Measurements from ENCODE around the gene PCNX1. TPM values are rescaled to one million over a fixed set of nuclear protein-coding genes. Genes with fewer than 3 reads are reported as not detected.
"Not testable (repeated sequence)": the region's sequence is repeated elsewhere in the genome, so short reads cannot be mapped to it uniquely, and the experiment has no call there.

Gene PCNX1
- total RNA-seq, 1 experiment from 2014 or later, result 32.7 TPM

DNA sequence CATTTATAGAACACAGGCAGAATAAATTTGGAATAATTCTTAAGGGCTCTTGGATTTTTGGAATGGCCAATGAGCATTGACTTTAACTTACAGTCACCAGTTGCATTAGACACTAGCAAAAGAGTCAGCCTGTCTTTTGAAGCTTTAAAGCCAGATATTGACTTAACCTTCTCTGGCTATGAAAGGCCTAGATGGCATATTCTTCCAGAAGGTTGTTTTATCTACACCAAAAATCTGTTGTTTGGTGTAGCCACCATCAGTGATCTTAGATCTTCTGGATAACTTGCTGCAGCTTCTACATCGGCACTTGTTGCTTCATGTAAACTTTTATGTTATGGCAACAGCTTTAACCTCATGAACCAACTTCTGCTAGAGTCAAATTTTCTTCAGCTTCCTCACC lies 10.4 kb downstream of the PCNX1 start:
- Histone ChIP-seq H3K27ac (no peak overlapping the region), H3K27me3 (no peaks in the 10 kb centered on the region), H3K9me3 (replicated peaks) (no peaks in the 10 kb centered on the region), H3K4me3 (no peak overlapping the region), H3K36me3 (no peaks in the 10 kb centered on the region; the same call in 1 of the 2 replicates), H3K4me1 (no peaks in the 10 kb centered on the region)
- DNase-seq, result no peak

- Histone ChIP-seq H3K27ac (no peak overlapping the region), H3K36me3 (no peaks in the 10 kb centered on the region; the same call in 1 of the 2 replicates), H3K27me3 (no peaks in the 10 kb centered on the region), H3K4me3 (no peak overlapping the region), H3K9me3 (replicated peaks) (no peaks in the 10 kb centered on the region), H3K4me1 (no peaks in the 10 kb centered on the region)
- DNase-seq, result no peak
These were observed 12.5 kb downstream of the PCNX1 start for GRCh38 chr14:70919774-70920173.

- H3K27ac ChIP-seq, result no peak overlapping the region
- H3K27me3 ChIP-seq, result no peaks in the 10 kb centered on the region
- H3K36me3 ChIP-seq, result no peaks in the 10 kb centered on the region
- H3K4me3 ChIP-seq, result no peak overlapping the region
- DNase-seq, result no peak
- H3K9me3 ChIP-seq (replicated peaks), result no peaks in the 10 kb centered on the region
- no peaks in the 10 kb centered on the region for H3K4me1 ChIP-seq
These were observed 13.3 kb downstream of the PCNX1 start for GRCh38 chr14:70920608-70921007.

DNA sequence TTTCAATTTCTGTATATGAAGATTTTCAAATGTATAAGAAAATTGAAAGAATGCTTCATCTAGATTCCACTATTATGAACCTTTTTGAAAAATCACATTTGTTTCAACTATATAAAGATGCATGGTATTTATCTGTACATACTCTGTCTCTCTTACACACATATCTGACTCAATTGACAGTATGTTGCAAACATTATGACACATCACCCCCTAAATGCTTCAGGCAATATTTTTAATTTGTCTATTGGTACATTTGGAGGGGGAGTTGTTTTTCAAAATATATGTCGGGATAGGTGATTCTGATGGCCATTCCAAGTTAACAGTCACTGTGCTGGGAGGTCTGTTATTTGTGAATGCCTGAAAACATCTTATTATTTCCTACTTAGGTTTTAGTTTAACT lies 14.4 kb downstream of the PCNX1 start:
- Histone ChIP-seq H3K9me3 (replicated peaks) (no peaks in the 10 kb centered on the region), H3K27me3 (no peaks in the 10 kb centered on the region), H3K27ac (no peak overlapping the region), H3K4me3 (no peak overlapping the region), H3K4me1 (no peaks in the 10 kb centered on the region), H3K36me3 (no peaks in the 10 kb centered on the region)
- no peak for DNase-seq

- Histone ChIP-seq H3K27ac (no peak overlapping the region), H3K36me3 (no peaks in the 10 kb centered on the region), H3K9me3 (replicated peaks) (no peaks in the 10 kb centered on the region), H3K4me3 (no peak overlapping the region), H3K4me1 (no peaks in the 10 kb centered on the region), H3K27me3 (no peaks in the 10 kb centered on the region)
- no peak for DNase-seq
These were observed 17.3 kb downstream of the PCNX1 start for GRCh38 chr14:70924521-70924920.

GRCh38 chr14:70926235-70926830 lies 19.1 kb downstream of the PCNX1 start:
- Histone ChIP-seq H3K27ac (no peak overlapping the region), H3K36me3 (no peaks in the 10 kb centered on the region), H3K4me3 (no peak overlapping the region), H3K9me3 (replicated peaks) (no peaks in the 10 kb centered on the region), H3K27me3 (no peaks in the 10 kb centered on the region), H3K4me1 (no peaks in the 10 kb centered on the region)
- DNase-seq, result no peak

DNA sequence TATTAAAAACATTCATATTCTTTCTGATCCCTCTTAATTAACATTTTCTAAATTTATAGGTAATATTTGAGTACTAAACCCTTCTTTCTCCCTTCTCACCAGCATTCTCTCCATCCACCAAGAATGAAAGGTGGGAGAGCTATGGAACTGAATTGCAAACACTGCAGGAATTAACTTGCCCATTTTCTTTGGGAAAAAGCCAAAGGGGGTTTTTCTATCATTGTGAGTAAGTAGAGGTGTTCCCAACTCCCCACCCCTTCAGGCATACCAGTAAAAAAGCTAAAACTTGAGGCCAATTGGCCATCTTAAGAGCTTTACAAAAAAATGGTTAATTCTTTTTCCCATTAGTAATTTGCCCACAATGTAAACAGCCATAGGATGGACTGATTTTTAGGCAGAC lies 23.7 kb downstream of the PCNX1 start:
- Histone ChIP-seq H3K27me3 (no peaks in the 10 kb centered on the region), H3K4me1 (peaks cover 11% of the 10 kb centered on the region; the same call in 1 of the 2 replicates), H3K9me3 (replicated peaks) (no peaks in the 10 kb centered on the region), H3K27ac (no peak overlapping the region), H3K36me3 (no peaks in the 10 kb centered on the region), H3K4me3 (no peak overlapping the region)
- no peak for DNase-seq

DNA sequence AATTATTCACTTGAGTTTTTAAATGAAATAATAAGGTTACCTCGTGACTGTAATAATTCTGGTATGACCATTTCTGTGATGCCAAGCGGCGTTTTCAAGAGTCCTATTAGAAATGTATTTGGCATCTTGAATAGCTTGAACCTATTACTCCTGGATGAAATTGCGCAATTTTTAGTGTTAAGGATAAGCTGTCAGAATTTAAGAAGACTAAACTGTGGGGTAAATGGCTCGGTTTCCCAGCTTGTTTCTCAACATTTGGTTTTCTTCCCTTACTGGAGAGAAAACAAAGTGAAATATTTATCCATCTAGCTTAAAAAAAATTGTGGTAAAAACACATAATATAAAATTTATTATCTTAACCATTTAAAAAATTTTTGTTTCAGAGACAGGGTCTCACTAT lies 26.8 kb downstream of the PCNX1 start:
- Histone ChIP-seq H3K4me3 (no peak overlapping the region), H3K4me1 (peaks cover 11% of the 10 kb centered on the region; the same call in 1 of the 2 replicates), H3K27me3 (no peaks in the 10 kb centered on the region), H3K36me3 (no peaks in the 10 kb centered on the region), H3K9me3 (replicated peaks) (no peaks in the 10 kb centered on the region), H3K27ac (no peak overlapping the region)
- no peak for DNase-seq

GRCh38 chr14:70934502-70935134 lies 27.4 kb downstream of the PCNX1 start:
- peaks cover 11% of the 10 kb centered on the region; the same call in 1 of the 2 replicates for H3K4me1 ChIP-seq
- no peak overlapping the region for H3K27ac ChIP-seq
- H3K36me3 ChIP-seq, result no peaks in the 10 kb centered on the region
- peak in 1 of 2 experiments; percentile 42 for DNase-seq
- H3K4me3 ChIP-seq, result no peak overlapping the region
- no peaks in the 10 kb centered on the region for H3K27me3 ChIP-seq
- no peaks in the 10 kb centered on the region for H3K9me3 ChIP-seq (replicated peaks)

GRCh38 chr14:70935135-70935534 lies 27.9 kb downstream of the PCNX1 start:
- Histone ChIP-seq H3K27ac (no peak overlapping the region), H3K4me1 (peaks cover 11% of the 10 kb centered on the region; the same call in 1 of the 2 replicates), H3K36me3 (no peaks in the 10 kb centered on the region), H3K4me3 (no peak overlapping the region), H3K9me3 (replicated peaks) (no peaks in the 10 kb centered on the region), H3K27me3 (no peaks in the 10 kb centered on the region)
- DNase-seq, result peak in 1 of 2 experiments; percentile 29

DNA sequence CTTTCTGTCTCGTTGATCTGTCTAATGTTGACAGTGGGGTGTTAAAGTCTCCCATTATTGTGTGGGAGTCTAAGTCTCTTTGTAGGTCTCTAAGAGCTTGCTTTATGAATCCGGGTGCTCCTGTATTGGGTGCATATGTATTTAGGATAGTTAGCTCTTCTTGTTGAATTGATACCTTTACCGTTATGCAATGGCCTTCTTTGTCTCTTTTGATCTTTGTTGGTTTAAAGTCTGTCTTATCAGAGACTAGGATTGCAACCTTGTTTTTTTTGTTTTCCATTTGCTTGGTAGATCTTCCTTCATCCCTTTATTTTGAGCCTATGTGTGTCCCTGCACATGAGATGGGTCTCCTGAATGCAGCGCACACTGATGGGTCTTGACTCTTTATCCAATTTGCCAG lies 32.4 kb downstream of the PCNX1 start:
- not testable (repeated sequence) for H3K9me3 ChIP-seq (replicated peaks); DNase-seq; H3K27ac ChIP-seq; H3K27me3 ChIP-seq; H3K4me3 ChIP-seq; H3K36me3 ChIP-seq; H3K4me1 ChIP-seq

DNA sequence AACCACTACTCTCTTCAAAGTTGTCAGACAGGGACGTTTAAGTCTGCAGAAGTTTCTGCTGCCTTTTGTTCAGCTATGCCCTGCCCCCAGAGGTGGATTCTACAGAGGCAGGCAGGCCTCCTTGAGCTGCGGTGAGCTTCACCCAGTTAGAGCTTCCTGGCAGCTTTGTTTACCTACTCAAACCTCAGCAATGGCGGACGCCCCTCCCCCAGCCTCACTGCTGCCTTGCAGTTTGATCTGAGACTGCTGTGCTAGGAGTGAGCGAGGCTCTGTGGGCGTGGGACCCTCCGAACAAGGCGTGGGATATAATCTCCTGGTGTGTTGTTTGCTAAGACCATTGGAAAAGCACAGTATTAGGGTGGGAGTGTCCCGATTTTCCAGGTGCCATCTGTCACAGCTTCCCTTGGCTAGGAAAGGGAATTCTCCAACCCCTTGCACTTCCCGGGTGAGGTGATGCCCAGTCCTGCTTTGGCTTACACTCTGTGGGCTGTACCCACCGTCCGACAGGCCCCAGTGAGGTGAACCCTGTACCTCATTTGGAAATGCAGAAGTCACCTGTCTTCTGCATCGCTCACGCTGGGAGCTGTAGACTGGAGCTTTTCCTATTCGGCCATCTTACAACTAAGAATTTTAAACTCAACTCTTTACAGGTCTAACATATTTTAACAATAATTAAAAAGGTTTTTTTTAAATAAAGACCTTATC lies 34.5 kb downstream of the PCNX1 start:
- H3K36me3 ChIP-seq; DNase-seq; H3K27ac ChIP-seq; H3K27me3 ChIP-seq; H3K4me1 ChIP-seq; H3K4me3 ChIP-seq; H3K9me3 ChIP-seq (replicated peaks): not testable (repeated sequence)

GRCh38 chr14:70942342-70942706 lies 35.1 kb downstream of the PCNX1 start:
- Histone ChIP-seq H3K9me3 (replicated peaks) (no peaks in the 10 kb centered on the region), H3K4me3 (no peak overlapping the region), H3K36me3 (peaks cover 10% of the 10 kb centered on the region), H3K4me1 (no peaks in the 10 kb centered on the region), H3K27me3 (no peaks in the 10 kb centered on the region), H3K27ac (no peak overlapping the region)
- no peak for DNase-seq

DNA sequence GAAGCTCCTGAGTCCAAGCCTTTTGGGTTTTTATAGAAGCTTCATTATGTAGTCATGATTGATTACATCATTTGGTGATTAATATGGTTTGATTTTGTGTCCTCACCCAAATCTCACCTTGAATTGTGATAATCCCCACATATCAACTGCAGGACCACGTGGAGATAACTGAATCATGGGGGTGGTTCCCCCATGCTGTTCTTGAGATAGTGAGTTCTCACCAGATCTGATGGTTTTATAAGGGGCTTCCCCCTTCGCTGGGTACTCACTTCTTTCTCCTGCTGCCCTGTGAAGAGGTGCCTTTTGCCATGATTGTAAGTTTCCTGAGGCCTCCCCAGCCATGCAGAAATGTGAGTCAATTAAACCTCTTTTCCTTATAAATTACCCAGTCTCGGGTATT lies 35.5 kb downstream of the PCNX1 start:
- H3K27me3 ChIP-seq; H3K27ac ChIP-seq; H3K4me1 ChIP-seq; H3K4me3 ChIP-seq; DNase-seq; H3K9me3 ChIP-seq (replicated peaks): not testable (repeated sequence)
- peaks cover 13% of the 10 kb centered on the region for H3K36me3 ChIP-seq

- Histone ChIP-seq H3K9me3 (replicated peaks) (peaks cover 4% of the 10 kb centered on the region; the same call in 1 of the 2 replicates), H3K4me3 (no peak overlapping the region), H3K36me3 (peaks cover 15% of the 10 kb centered on the region), H3K4me1 (no peaks in the 10 kb centered on the region), H3K27ac (no peak overlapping the region), H3K27me3 (no peaks in the 10 kb centered on the region)
- peak in 1 of 2 experiments; percentile 10 for DNase-seq
These were observed 36.6 kb downstream of the PCNX1 start for GRCh38 chr14:70943838-70944237.
